Uterus (tissue), 2 donors: ENCODE measurements around the gene MAPK11.

Experiments
- CTCF ChIP-seq, 4 experiments: fragments of 200-600 bp in 2 of 4; fragments of 450-650 bp in 2 of 4; sonication (generic) in 2 of 4; IDR thresholded peaks; one replicate each; pipeline ENCODE4 v1.5.1; 2016 to 2019; ENCODE audit warnings: antibody characterized with exemption in 4 of 4, mild to moderate bottlenecking in 2 of 4, moderate library complexity in 1 of 4
- POLR2A ChIP-seq, 2 donors: fragments of 450-650 bp; IDR thresholded peaks; one replicate each; pipeline ENCODE4 v1.6.1; 2016; ENCODE audit warnings: antibody characterized with exemption in 2 of 2, mild to moderate bottlenecking in 1 of 2, moderate library complexity in 1 of 2

- TF ChIP-seq CTCF (IDR thresholded peaks at IDR 0.05): no peak
- TF ChIP-seq POLR2A (IDR thresholded peaks at IDR 0.05): no peak
Observed at GRCh38 chr22:50246242-50247175, 23.7 kb downstream of the MAPK11 start.
